HepG2 (cell line): ENCODE measurements around the gene BCL2.

Experiments used
- CTCF ChIP-seq: sonication (generic); formaldehyde crosslinking; IDR thresholded peaks from 2 replicates; pipeline ENCODE4 v1.5.0; 2020; ENCODE audit warnings: mild to moderate bottlenecking, missing genetic modification reagents, moderate library complexity
- HDAC2 ChIP-seq: sonication (generic); formaldehyde crosslinking; IDR thresholded peaks from 2 replicates; pipeline ENCODE4 v1.4.0; 2020; ENCODE audit warnings: missing genetic modification reagents
- MYC ChIP-seq: sonication (generic); formaldehyde crosslinking; IDR thresholded peaks from 2 replicates; pipeline ENCODE4 v1.9.0; 2021; ENCODE audit warnings: missing genetic modification reagents, borderline replicate concordance
- NR2C2 ChIP-seq: sonication (generic); formaldehyde crosslinking; IDR thresholded peaks from 2 replicates; pipeline ENCODE4 v1.4.0; 2020; ENCODE audit warnings: missing genetic modification reagents, mild to moderate bottlenecking, moderate library complexity, borderline replicate concordance
- SPEN ChIP-seq: sonication (generic); formaldehyde crosslinking; IDR thresholded peaks from 2 replicates; pipeline ENCODE4 v1.5.1; 2020; ENCODE audit warnings: low read depth, mild to moderate bottlenecking, missing genetic modification reagents
- U2AF2 ChIP-seq: fragments of 200-400 bp; formaldehyde crosslinking; IDR thresholded peaks from 2 replicates; pipeline ENCODE4 v1.6.1; 2017; ENCODE audit warnings: low read depth, mild to moderate bottlenecking, low read length
- ZNF318 ChIP-seq: sonication (generic); formaldehyde crosslinking; IDR thresholded peaks from 2 replicates; pipeline ENCODE4 v1.4.0; 2020; ENCODE audit warnings: mild to moderate bottlenecking, missing genetic modification reagents

- TF ChIP-seq HDAC2 (CRISPR knock-in tag) (no peak), ZNF318 (CRISPR knock-in tag) (no peak), NR2C2 (CRISPR knock-in tag) (no peak), CTCF (no peak), U2AF2 (no peak), SPEN (CRISPR knock-in tag) (no peak), MYC (CRISPR knock-in tag) (no peak)
Observed at GRCh38 chr18:63104868-63105267, 214.7 kb downstream of the BCL2 start.
